WTC11 (cell line): ENCODE results near the gene TIGIT. TPM values are rescaled to one million over a fixed set of nuclear protein-coding genes. Genes with fewer than 3 reads are reported as not detected.
A peak's percentile ranks its signal among the peaks of the same experiment; 100 is the strongest.

Experiments used
- ATAC-seq: fragments of 200-7000 bp; cut with Tn5 transposase; 2 replicates; pipeline ENCODE4 v1.10.0; 2021; ENCODE audit warnings: mild to moderate bottlenecking, moderate library complexity
- CTCF ChIA-PET: fragments of 300-600 bp; sonication (Branson Sonifier 250); formaldehyde crosslinking; loops from one replicate; lab custom pipeline; 2021; ENCODE audit warnings: antibody characterized with exemption; lab: Charles Lee
- POLR2A ChIA-PET: fragments of 350-600 bp; sonication (Branson Sonifier 250); formaldehyde crosslinking; loops from one replicate; lab custom pipeline; 2021; ENCODE audit warnings: antibody characterized with exemption; lab: Charles Lee
- DNase-seq: peaks from one replicate; pipeline ENCODE4 v3.0.0; 2021; ENCODE audit warnings: low spot score
- H3K27ac Mint-ChIP-seq: 2 replicates; pipeline ENCODE4 v1.8.0; 2021; ENCODE audit warnings: mixed read lengths
- H3K27me3 Mint-ChIP-seq: 2 replicates; pipeline ENCODE4 v1.8.0; 2021; ENCODE audit warnings: low read depth, mild to moderate bottlenecking, moderate library complexity, mixed read lengths
- H3K36me3 Mint-ChIP-seq: 2 replicates; pipeline ENCODE4 v1.8.0; 2021; ENCODE audit warnings: mixed read lengths
- H3K4me1 Mint-ChIP-seq: 2 replicates; pipeline ENCODE4 v1.8.0; 2022; ENCODE audit warnings: mixed read lengths
- H3K4me3 Mint-ChIP-seq: 2 replicates; pipeline ENCODE4 v1.8.0; 2021; ENCODE audit warnings: mild to moderate bottlenecking, moderate library complexity, mixed read lengths
- H3K9me3 Mint-ChIP-seq: 2 replicates; pipeline ENCODE4 v1.8.0; 2021; ENCODE audit warnings: mixed read lengths
- FOXP1 ChIP-seq: sonication (generic); formaldehyde crosslinking; IDR thresholded peaks from 2 replicates; pipeline ENCODE4 v1.8.0; 2022; ENCODE audit warnings: missing genetic modification reagents, mild to moderate bottlenecking, moderate library complexity, borderline replicate concordance
- GABPB1 ChIP-seq: sonication (generic); formaldehyde crosslinking; IDR thresholded peaks from 2 replicates; pipeline ENCODE4 v1.8.1; 2023; ENCODE audit warnings: mild to moderate bottlenecking, missing genetic modification reagents
- KAT7 ChIP-seq: sonication (generic); formaldehyde crosslinking; IDR thresholded peaks from 2 replicates; pipeline ENCODE4 v1.8.1; 2023; ENCODE audit warnings: missing genetic modification reagents, mild to moderate bottlenecking, borderline replicate concordance
- MYBL2 ChIP-seq: sonication (generic); formaldehyde crosslinking; IDR thresholded peaks from 2 replicates; pipeline ENCODE4 v1.8.1; 2023; ENCODE audit warnings: mild to moderate bottlenecking, moderate library complexity, missing genetic modification reagents
- NFYB ChIP-seq: sonication (generic); formaldehyde crosslinking; conservative IDR thresholded peaks from 2 replicates; pipeline ENCODE4 v1.8.0; 2022; ENCODE audit warnings: low read depth, missing genetic modification reagents
- NR3C1 ChIP-seq: sonication (generic); formaldehyde crosslinking; conservative IDR thresholded peaks from 2 replicates; pipeline ENCODE4 v1.8.1; 2023; ENCODE audit warnings: low read depth, mild to moderate bottlenecking, missing genetic modification reagents
- STAT6 ChIP-seq: sonication (generic); formaldehyde crosslinking; conservative IDR thresholded peaks from 2 replicates; pipeline ENCODE4 v1.8.1; 2023; ENCODE audit warnings: mild to moderate bottlenecking, low read depth, missing genetic modification reagents, moderate library complexity
- TP53 ChIP-seq: sonication (generic); formaldehyde crosslinking; IDR thresholded peaks from 2 replicates; pipeline ENCODE4 v1.8.1; 2023; ENCODE audit warnings: mild to moderate bottlenecking, missing genetic modification reagents
- USF1 ChIP-seq: sonication (generic); formaldehyde crosslinking; IDR thresholded peaks from 2 replicates; pipeline ENCODE4 v1.8.0; 2022; ENCODE audit warnings: mild to moderate bottlenecking, missing genetic modification reagents
- ZBTB43 ChIP-seq: sonication (generic); formaldehyde crosslinking; IDR thresholded peaks from 2 replicates; pipeline ENCODE4 v1.8.1; 2023; ENCODE audit warnings: mild to moderate bottlenecking, missing genetic modification reagents
- ZNF138 ChIP-seq: sonication (generic); formaldehyde crosslinking; conservative IDR thresholded peaks from 2 replicates; pipeline ENCODE4 v1.8.1; 2022; ENCODE audit warnings: mild to moderate bottlenecking, moderate library complexity, missing genetic modification reagents
- ZNF281 ChIP-seq: sonication (generic); formaldehyde crosslinking; IDR thresholded peaks from 2 replicates; pipeline ENCODE4 v1.8.0; 2023; ENCODE audit warnings: mild to moderate bottlenecking, missing genetic modification reagents
- ZSCAN18 ChIP-seq: fragments of 250-450 bp; sonication (Bioruptor Pico); IDR thresholded peaks from 2 replicates; pipeline ENCODE4 v2.1.2; 2022; ENCODE audit warnings: mild to moderate bottlenecking, moderate library complexity
- total RNA-seq: library from RNA; stranded (reverse); gene quantifications from 3 replicates; pipeline ENCODE4 v1.2.3, GENCODE V29; 2021

The TIGIT gene
- total RNA-seq, 1 experiment from 2014 or later, result 0.04 TPM

GRCh38 chr3:114333923-114334240 is 40.1 kb downstream of the TIGIT start:
- no peak overlapping the region for H3K4me3 Mint-ChIP-seq
- H3K36me3 Mint-ChIP-seq, result peaks cover 11% of the 10 kb centered on the region
- no peak for DNase-seq
- peak overlapping the region; percentile 66 for H3K27ac Mint-ChIP-seq
- ATAC-seq, result peak; percentile 54
- peaks cover 50% of the 10 kb centered on the region for H3K4me1 Mint-ChIP-seq
- ChIA-PET CTCF (interaction anchor here (0.7 to 2.1 kb wide), 3 partner anchors 22 to 178 kb away, joined by 3 to 5 read pairs (median 4); no protein-coding TSS in a partner anchor), POLR2A (no interaction called here)
- H3K9me3 Mint-ChIP-seq, result peaks cover 10% of the 10 kb centered on the region; the same call in 1 of the 2 replicates
- TF ChIP-seq ZBTB43 (CRISPR knock-in tag) (no peak), STAT6 (CRISPR knock-in tag) (no peak), ZNF138 (CRISPR knock-in tag) (no peak)
- H3K27me3 Mint-ChIP-seq, result peaks cover 3% of the 10 kb centered on the region; the same call in 1 of the 2 replicates

GRCh38 chr3:114336122-114336697 is 42.4 kb downstream of the TIGIT start:
- Mint-ChIP-seq H3K27ac (no peak overlapping the region), H3K9me3 (peaks cover 10% of the 10 kb centered on the region; the same call in 1 of the 2 replicates), H3K4me1 (peaks cover 48% of the 10 kb centered on the region), H3K27me3 (peaks cover 3% of the 10 kb centered on the region; the same call in 1 of the 2 replicates), H3K4me3 (no peak overlapping the region), H3K36me3 (peaks cover 11% of the 10 kb centered on the region)
- TF ChIP-seq KAT7 (CRISPR knock-in tag) (no peak), ZNF281 (CRISPR knock-in tag) (no peak), TP53 (CRISPR knock-in tag) (no peak), NR3C1 (CRISPR knock-in tag) (no peak), USF1 (no peak), ZSCAN18 (CRISPR knock-in tag) (no peak), FOXP1 (CRISPR knock-in tag) (no peak), GABPB1 (CRISPR knock-in tag) (no peak), MYBL2 (CRISPR knock-in tag) (no peak), NFYB (CRISPR knock-in tag) (no peak)
- DNase-seq, result no peak
- POLR2A ChIA-PET, result no interaction called here
- CTCF ChIA-PET, result interaction anchor here (0.6 to 2.0 kb wide), 6 partner anchors 22 to 224 kb away, joined by 3 to 4 read pairs (median 4); no protein-coding TSS in a partner anchor
- no peak for ATAC-seq
